Fibroblast of lung (primary cell): ENCODE results near the gene LRP10. TPM values are rescaled to one million over a fixed set of nuclear protein-coding genes. Genes with fewer than 3 reads are reported as not detected.
A peak's percentile ranks its signal among the peaks of the same experiment; 100 is the strongest.

Source experiments
- DNase-seq, 2 donors: peaks; one replicate each; pipeline versions ENCODE4 v3.0.0 to v3.0.0-alpha.2; 2010; ENCODE audit warnings: low read depth in 2 of 2
- H2AFZ ChIP-seq: 2 replicates; pipeline ENCODE4 v1.5.1; 2012; ENCODE audit warnings: low read length, control low read depth, inconsistent platforms
- H3K27ac ChIP-seq: 2 replicates; pipeline ENCODE4 v1.5.1; 2011; ENCODE audit warnings: low read length, control low read depth; ENCODE audit not compliant: insufficient read depth
- H3K27me3 ChIP-seq: 2 replicates; pipeline ENCODE4 v1.5.1; 2011; ENCODE audit warnings: mild to moderate bottlenecking, low read length; ENCODE audit not compliant: control insufficient read depth, insufficient read depth
- H3K36me3 ChIP-seq: 2 replicates; pipeline ENCODE4 v1.5.1; 2011; ENCODE audit warnings: low read length; ENCODE audit not compliant: control insufficient read depth, insufficient read depth
- H3K4me1 ChIP-seq: 2 replicates; pipeline ENCODE4 v1.5.1; 2011; ENCODE audit warnings: low read length; ENCODE audit not compliant: control insufficient read depth, insufficient read depth; ENCODE audit errors: extremely low read depth
- H3K4me2 ChIP-seq: 2 replicates; pipeline ENCODE4 v1.5.1; 2011; ENCODE audit warnings: low read length, control low read depth; ENCODE audit not compliant: insufficient read depth; ENCODE audit errors: extremely low read depth
- H3K4me3 ChIP-seq, 4 experiments: fragments of 200-600 bp in 1 of 4; sonication (generic) in 1 of 4; replicated peaks in 1 of 4; 2 replicates each; pipeline ENCODE4 v1.5.1; 2011 to 2016; ENCODE audit warnings: low read length in 4 of 4, low read depth in 3 of 4, mild to moderate bottlenecking in 3 of 4, control low read depth in 2 of 4, inconsistent platforms in 1 of 4, mixed read lengths in 1 of 4; ENCODE audit not compliant: insufficient read depth in 1 of 4; ENCODE audit errors: control extremely low read depth in 1 of 4
- H3K79me2 ChIP-seq: 2 replicates; pipeline ENCODE4 v1.5.1; 2012; ENCODE audit warnings: mild to moderate bottlenecking, low read length, inconsistent platforms; ENCODE audit not compliant: control insufficient read depth, insufficient read depth
- H3K9ac ChIP-seq: 2 replicates; pipeline ENCODE4 v1.5.1; 2011; ENCODE audit warnings: mild to moderate bottlenecking, low read length, control low read depth; ENCODE audit not compliant: insufficient read depth
- H3K9me3 ChIP-seq: 2 replicates; pipeline ENCODE4 v1.5.1; 2012; ENCODE audit warnings: low read depth, low read length; ENCODE audit not compliant: control insufficient read depth, insufficient read depth
- H4K20me1 ChIP-seq: 2 replicates; pipeline ENCODE4 v1.5.1; 2011; ENCODE audit warnings: low read length; ENCODE audit not compliant: control insufficient read depth, insufficient read depth; ENCODE audit errors: extremely low read depth
- EZH2 ChIP-seq: IDR thresholded peaks from 2 replicates; pipeline ENCODE4 v1.5.1; 2012; ENCODE audit warnings: low read length, control low read depth, mild to moderate bottlenecking; ENCODE audit errors: missing control alignments
- polyA plus RNA-seq, 2 donors: library from polyadenylated mRNA; depleted of rRNA in 1 of 2; stranded (reverse) in 1 of 2; unstranded in 1 of 2; fragments of >200 nt; gene quantifications; 2 replicates each; pipeline ENCODE4 v1.2.1, GENCODE V29; 2011 to 2012; ENCODE audit warnings: missing spikeins in 1 of 2
- total RNA-seq: library from RNA; depleted of rRNA; stranded (reverse); fragments of >200 nt; gene quantifications from 2 replicates; pipeline ENCODE4 v1.2.1, GENCODE V29; 2014
- TF ChIP-seq, protein P1 (sequence below), 2 donors: IDR thresholded peaks in 1 of 2; conservative IDR thresholded peaks in 1 of 2; 1 replicate in 1 of 2; 2 replicates in 1 of 2; pipeline ENCODE4 v1.5.1; 2011 to 2012; ENCODE audit warnings: low read length in 2 of 2, control low read depth in 1 of 2, inconsistent platforms in 1 of 2, low read depth in 1 of 2, mild to moderate bottlenecking in 1 of 2

The LRP10 gene
- total and polyA plus RNA-seq, 2 donors (not counting 1 experiment from before 2014, with no cell fraction given): 95.5 to 130 TPM

DNA sequence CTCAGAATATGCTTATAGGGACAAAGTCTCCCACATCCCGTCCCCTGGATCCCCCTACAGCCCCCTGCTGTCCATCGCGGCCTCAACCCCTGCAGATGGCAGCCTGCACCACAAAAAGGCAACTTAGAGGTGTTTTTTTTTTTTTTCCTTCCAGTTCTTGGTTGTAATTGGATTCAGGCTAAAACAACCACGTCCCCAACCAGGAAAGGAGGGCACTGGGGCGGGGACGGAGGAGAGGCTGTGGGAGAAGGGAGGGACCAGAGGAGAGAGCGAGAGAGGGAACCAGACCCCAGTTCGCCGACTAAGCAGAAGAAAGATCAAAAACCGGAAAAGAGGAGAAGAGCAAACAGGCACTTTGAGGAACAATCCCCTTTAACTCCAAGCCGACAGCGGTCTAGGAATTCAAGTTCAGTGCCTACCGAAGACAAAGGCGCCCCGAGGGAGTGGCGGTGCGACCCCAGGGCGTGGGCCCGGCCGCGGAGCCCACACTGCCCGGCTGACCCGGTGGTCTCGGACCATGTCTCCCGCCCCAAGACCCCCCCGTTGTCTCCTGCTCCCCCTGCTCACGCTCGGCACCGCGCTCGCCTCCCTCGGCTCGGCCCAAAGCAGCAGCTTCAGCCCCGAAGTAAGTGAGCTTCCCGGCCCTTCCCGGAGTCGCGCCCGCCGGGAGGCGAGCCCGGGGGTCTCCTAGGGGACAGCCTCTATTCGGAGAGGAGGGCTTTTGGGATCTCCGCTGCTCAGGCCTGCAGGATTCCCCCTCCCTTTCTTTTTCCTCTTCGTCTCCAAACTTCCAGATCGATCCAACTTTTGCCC is 35.0 kb upstream of the LRP10 start, which contains the start of gene MMP14:
MMP14 (plus strand) TSS at position 285 of the 813 bp plus-strand sequence; CDS start at position 518, 233 bp downstream.
- peak within 1 kb of the TSS; percentile 58 for H3K4me2 ChIP-seq
- peak within 1 kb of the TSS; percentile 85 for H3K27ac ChIP-seq
- peak within 1 kb of the TSS; percentile 82 to 94 (median 91) for H3K4me3 ChIP-seq
- peaks cover 17% of the 10 kb centered on the region for H3K36me3 ChIP-seq
- H3K9me3 ChIP-seq: no peaks in the 10 kb centered on the region
- peak; percentile 88 to 94 for DNase-seq
- H3K27me3 ChIP-seq: no peaks in the 10 kb centered on the region
- H2AFZ ChIP-seq: no peak within 1 kb of the TSS
- TF ChIP-seq EZH2: no peak
- TF ChIP-seq, protein P1, sequence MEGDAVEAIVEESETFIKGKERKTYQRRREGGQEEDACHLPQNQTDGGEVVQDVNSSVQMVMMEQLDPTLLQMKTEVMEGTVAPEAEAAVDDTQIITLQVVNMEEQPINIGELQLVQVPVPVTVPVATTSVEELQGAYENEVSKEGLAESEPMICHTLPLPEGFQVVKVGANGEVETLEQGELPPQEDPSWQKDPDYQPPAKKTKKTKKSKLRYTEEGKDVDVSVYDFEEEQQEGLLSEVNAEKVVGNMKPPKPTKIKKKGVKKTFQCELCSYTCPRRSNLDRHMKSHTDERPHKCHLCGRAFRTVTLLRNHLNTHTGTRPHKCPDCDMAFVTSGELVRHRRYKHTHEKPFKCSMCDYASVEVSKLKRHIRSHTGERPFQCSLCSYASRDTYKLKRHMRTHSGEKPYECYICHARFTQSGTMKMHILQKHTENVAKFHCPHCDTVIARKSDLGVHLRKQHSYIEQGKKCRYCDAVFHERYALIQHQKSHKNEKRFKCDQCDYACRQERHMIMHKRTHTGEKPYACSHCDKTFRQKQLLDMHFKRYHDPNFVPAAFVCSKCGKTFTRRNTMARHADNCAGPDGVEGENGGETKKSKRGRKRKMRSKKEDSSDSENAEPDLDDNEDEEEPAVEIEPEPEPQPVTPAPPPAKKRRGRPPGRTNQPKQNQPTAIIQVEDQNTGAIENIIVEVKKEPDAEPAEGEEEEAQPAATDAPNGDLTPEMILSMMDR (conservative IDR thresholded peaks at IDR 0.05 in 1 of 2, IDR thresholded peaks at IDR 0.05 in 1 of 2; ENCODE audit: low read depth in 1 of 2, low read length in 2 of 2): peak; percentile 60
- H4K20me1 ChIP-seq: no peaks in the 10 kb centered on the region
- peaks cover 54% of the 10 kb centered on the region for H3K79me2 ChIP-seq
- peaks cover 14% of the 10 kb centered on the region for H3K4me1 ChIP-seq
- H3K9ac ChIP-seq: peak within 1 kb of the TSS; percentile 98

DNA sequence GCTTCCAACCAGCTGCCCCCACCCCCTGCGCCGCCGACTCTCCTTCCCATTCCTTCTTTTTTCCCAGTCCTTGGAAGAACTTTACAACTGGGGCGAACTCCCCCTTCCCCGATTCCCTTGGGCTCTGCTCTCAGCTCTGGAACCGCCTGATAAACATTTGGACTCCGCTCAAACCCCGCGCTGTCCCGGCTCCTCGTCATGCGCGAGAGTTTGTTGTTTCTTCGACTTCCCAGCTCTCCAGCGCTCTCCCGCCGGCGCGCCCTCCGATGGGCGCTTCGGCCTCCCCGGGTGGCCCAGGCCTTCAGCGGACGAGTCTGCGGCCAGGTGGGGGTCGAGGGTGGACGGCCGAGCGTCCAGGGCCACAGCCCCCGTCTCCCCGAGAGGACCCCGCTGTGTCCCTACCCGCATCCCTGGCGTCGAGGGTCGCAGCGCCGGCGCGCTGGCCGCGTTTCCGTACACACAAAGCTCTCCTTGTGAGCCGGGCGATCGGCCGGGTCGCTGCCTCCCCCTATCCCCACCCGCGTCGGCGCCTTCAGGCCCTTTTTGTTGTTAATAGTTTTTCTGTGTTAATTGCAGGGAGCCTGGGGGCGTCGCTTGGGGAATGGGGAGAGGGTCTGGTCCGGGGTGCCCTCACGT is 34.3 kb upstream of the LRP10 start:
- Histone ChIP-seq H3K79me2 (peaks cover 60% of the 10 kb centered on the region), H3K36me3 (peaks cover 24% of the 10 kb centered on the region), H3K4me1 (peaks cover 18% of the 10 kb centered on the region), H3K4me2 (peak overlapping the region; percentile 5), H2AFZ (no peak overlapping the region), H3K9ac (peak overlapping the region; percentile 98), H3K9me3 (no peaks in the 10 kb centered on the region), H4K20me1 (no peaks in the 10 kb centered on the region), H3K27ac (peak overlapping the region; percentile 85), H3K27me3 (no peaks in the 10 kb centered on the region), H3K4me3 (peak overlapping the region; percentile 82 to 94 (median 91))
- TF ChIP-seq, protein P1 (conservative IDR thresholded peaks at IDR 0.05 in 1 of 2, IDR thresholded peaks at IDR 0.05 in 1 of 2; ENCODE audit: low read depth in 1 of 2, low read length in 2 of 2): no peak
- TF ChIP-seq EZH2: no peak
- DNase-seq: peak; percentile 46 to 55
